SJSA1 (cell line): ENCODE measurements around the gene UBAC1. TPM values are rescaled to one million over a fixed set of nuclear protein-coding genes. Genes with fewer than 3 reads are reported as not detected.

ENCODE experiments used
- DNase-seq, 2 experiments: peaks; one replicate each; pipeline ENCODE4 v3.0.0-alpha.2; 2015 to 2020; ENCODE audit warnings: low spot score in 2 of 2, low read depth in 1 of 2
- H3K27ac ChIP-seq: fragments of 250-450 bp; sonication (Bioruptor Pico); 2 replicates; pipeline ENCODE4 v1.5.1; 2020; ENCODE audit warnings: mild to moderate bottlenecking, moderate library complexity
- H3K27me3 ChIP-seq: fragments of 250-450 bp; sonication (Bioruptor Pico); replicated peaks from 2 replicates; pipeline ENCODE4 v1.5.1; 2020; ENCODE audit warnings: mild to moderate bottlenecking, moderate library complexity
- H3K36me3 ChIP-seq: fragments of 250-450 bp; sonication (Bioruptor Pico); 2 replicates; pipeline ENCODE4 v1.5.1; 2020; ENCODE audit warnings: mild to moderate bottlenecking
- H3K4me1 ChIP-seq: fragments of 250-450 bp; sonication (Bioruptor Pico); replicated peaks from 2 replicates; pipeline ENCODE4 v1.6.1; 2021; ENCODE audit warnings: mild to moderate bottlenecking
- H3K4me3 ChIP-seq: fragments of 250-450 bp; sonication (Bioruptor Pico); 2 replicates; pipeline ENCODE4 v1.5.1; 2020; ENCODE audit warnings: mild to moderate bottlenecking
- H3K9me3 ChIP-seq: fragments of 250-450 bp; sonication (Bioruptor Pico); replicated peaks from 2 replicates; pipeline ENCODE4 v1.5.1; 2020; ENCODE audit warnings: mild to moderate bottlenecking
- total RNA-seq: library from RNA; depleted of rRNA; stranded (reverse); fragments of >200 nt; shearing (Covaris generic); gene quantifications from 2 replicates; pipeline ENCODE4 v1.2.3, GENCODE V29; 2014

UBAC1 gene
- total RNA-seq, 1 experiment from 2014 or later = 51.6 TPM

- Histone ChIP-seq H3K36me3 (no peaks in the 10 kb centered on the region), H3K4me3 (no peak overlapping the region), H3K27ac (no peak overlapping the region), H3K27me3 (no peaks in the 10 kb centered on the region), H3K9me3 (no peaks in the 10 kb centered on the region), H3K4me1 (0 out of 2 replicates have a peak, but pooled peaks cover 5% of the 10 kb centered on the region)
- DNase-seq = no peak
Observed at GRCh38 chr9:136001231-136001630, 40.1 kb upstream of the UBAC1 start.

DNA sequence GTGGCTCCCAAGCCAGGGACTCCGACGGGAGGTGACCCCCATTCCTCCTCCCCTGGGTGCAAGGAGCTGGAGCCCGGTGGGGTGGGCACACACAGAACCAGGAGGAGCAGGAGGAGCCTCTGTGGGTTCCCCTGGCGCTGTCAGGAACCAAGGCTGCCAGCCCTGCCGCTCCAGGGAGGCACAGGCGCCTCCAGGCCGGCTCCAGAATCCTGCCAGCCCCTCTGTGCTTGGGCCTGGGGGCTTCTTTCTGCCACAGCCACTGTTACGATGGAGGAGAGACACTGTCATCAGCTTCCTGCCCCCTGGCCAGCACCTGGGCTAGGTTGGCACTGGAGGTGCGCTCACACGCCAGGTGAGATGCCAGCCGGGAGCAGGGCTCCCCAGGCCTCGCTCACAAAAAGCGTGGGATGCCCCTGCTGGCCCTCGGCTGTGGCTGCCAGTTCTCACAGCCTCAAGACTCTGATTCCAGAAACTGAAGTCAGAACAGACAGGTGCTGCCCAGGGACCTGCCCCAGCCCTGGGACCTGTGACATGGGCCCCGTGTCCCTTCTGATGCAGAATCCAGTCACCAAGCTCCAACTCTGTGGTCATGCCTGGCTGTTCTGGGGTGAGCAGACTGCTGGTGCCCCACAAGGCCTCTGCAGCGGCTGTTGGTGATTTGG is 37.4 kb upstream of the UBAC1 start:
- Histone ChIP-seq H3K9me3 (no peaks in the 10 kb centered on the region), H3K36me3 (no peaks in the 10 kb centered on the region), H3K27ac (no peak overlapping the region), H3K4me1 (0 out of 2 replicates have a peak, but pooled peaks cover 2% of the 10 kb centered on the region), H3K4me3 (no peak overlapping the region), H3K27me3 (no peaks in the 10 kb centered on the region)
- DNase-seq = no peak

DNA sequence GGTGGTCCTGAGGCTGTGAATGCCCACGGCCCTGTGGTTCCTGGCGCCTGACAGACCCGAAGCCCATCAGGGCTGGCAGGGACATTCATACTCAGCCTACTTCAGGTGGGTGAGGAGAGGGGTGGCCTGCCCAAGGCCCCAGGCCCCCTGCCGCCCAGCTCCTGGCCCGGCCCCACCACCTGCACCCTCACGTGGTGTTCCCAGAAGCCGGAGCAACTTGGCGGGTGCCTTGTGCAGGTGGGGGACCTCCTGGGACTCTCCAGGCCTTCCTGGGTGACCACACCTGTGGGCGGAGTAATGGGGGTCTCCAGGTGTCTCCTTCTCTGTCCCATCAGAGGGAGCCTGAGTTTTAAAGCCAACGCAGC is 36.8 kb upstream of the UBAC1 start:
- no peaks in the 10 kb centered on the region for H3K9me3 ChIP-seq
- DNase-seq = no peak
- no peaks in the 10 kb centered on the region for H3K27me3 ChIP-seq
- no peak overlapping the region for H3K27ac ChIP-seq
- H3K36me3 ChIP-seq = no peaks in the 10 kb centered on the region
- H3K4me3 ChIP-seq = no peak overlapping the region
- H3K4me1 ChIP-seq = peaks cover 5% of the 10 kb centered on the region

- H3K4me1 ChIP-seq = peaks cover 12% of the 10 kb centered on the region
- no peaks in the 10 kb centered on the region for H3K9me3 ChIP-seq
- no peaks in the 10 kb centered on the region for H3K27me3 ChIP-seq
- DNase-seq = no peak
- H3K27ac ChIP-seq = no peak overlapping the region
- H3K36me3 ChIP-seq = no peaks in the 10 kb centered on the region
- no peak overlapping the region for H3K4me3 ChIP-seq
Observed at GRCh38 chr9:135997090-135998015, 36.2 kb upstream of the UBAC1 start.

- H3K9me3 ChIP-seq = no peaks in the 10 kb centered on the region
- DNase-seq = no peak
- H3K27ac ChIP-seq = no peak overlapping the region
- H3K4me1 ChIP-seq = peaks cover 15% of the 10 kb centered on the region
- H3K4me3 ChIP-seq = no peak overlapping the region
- H3K36me3 ChIP-seq = no peaks in the 10 kb centered on the region
- H3K27me3 ChIP-seq = no peaks in the 10 kb centered on the region
Observed at GRCh38 chr9:135995816-135996215, 34.6 kb upstream of the UBAC1 start.

GRCh38 chr9:135994501-135995192 is 33.5 kb upstream of the UBAC1 start:
- H3K27ac ChIP-seq = no peak overlapping the region
- H3K4me1 ChIP-seq = peaks cover 15% of the 10 kb centered on the region
- H3K4me3 ChIP-seq = no peak overlapping the region
- H3K9me3 ChIP-seq = no peaks in the 10 kb centered on the region
- no peak for DNase-seq
- no peaks in the 10 kb centered on the region for H3K36me3 ChIP-seq
- no peaks in the 10 kb centered on the region for H3K27me3 ChIP-seq

DNA sequence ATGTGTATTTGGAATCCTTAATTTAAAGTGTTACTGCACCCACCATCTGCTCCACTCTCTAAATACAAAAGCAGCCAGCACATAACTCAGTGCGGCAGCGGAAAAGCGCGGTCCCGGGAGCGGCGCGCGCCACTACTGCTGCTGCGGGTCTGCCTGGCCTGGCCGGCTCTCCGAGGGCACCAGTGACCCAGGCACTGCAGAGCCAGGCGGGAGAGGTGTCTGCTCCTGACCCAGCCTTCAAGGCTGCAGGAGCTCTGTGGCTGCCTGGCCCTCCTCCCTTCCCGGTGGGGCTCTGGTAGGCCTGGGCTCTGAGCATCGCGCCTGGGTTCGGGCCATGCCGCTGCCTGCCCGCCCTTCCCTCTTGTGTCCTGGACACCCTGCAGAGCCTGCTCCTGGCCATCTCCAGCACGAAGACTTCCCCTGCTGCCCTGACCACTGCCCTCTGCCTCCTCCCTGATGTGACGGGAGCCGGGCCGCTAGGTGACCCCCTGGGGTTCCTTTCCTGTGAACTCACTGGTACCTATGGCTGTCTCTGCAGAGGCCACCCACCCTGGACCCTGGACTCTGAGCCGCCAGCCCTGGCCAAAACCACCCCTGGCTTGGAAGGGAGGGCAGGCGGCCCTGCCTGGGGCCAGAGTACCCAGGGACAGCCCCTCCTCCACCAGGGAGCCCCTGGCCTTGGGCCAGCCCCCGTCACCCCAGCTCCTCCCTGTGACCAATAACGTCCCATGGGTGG is 32.8 kb upstream of the UBAC1 start:
- Histone ChIP-seq H3K9me3 (no peaks in the 10 kb centered on the region), H3K27me3 (no peaks in the 10 kb centered on the region), H3K4me3 (no peak overlapping the region), H3K4me1 (peaks cover 15% of the 10 kb centered on the region), H3K36me3 (no peaks in the 10 kb centered on the region), H3K27ac (no peak overlapping the region)
- no peak for DNase-seq

DNA sequence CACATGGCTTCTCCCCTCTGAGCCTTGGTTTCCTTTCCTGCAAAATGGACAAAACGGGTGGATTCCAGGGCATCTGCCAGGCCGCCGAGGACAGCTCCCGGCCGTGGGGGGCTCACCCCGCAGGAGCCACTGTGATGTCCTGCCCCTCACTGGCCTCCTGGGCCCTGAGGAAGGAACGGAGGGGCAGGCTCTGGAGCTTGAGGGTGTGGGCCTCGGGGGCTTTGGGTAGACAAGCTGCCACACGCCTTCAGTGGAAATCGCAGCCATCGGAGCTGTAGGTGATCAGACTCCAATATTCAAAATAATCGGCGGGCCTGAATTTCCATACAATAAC is 32.2 kb upstream of the UBAC1 start:
- no peaks in the 10 kb centered on the region for H3K36me3 ChIP-seq
- H3K9me3 ChIP-seq = no peaks in the 10 kb centered on the region
- no peak for DNase-seq
- no peak overlapping the region for H3K4me3 ChIP-seq
- H3K27me3 ChIP-seq = no peaks in the 10 kb centered on the region
- peak overlapping the region; percentile 71 for H3K27ac ChIP-seq
- peaks cover 15% of the 10 kb centered on the region for H3K4me1 ChIP-seq

DNA sequence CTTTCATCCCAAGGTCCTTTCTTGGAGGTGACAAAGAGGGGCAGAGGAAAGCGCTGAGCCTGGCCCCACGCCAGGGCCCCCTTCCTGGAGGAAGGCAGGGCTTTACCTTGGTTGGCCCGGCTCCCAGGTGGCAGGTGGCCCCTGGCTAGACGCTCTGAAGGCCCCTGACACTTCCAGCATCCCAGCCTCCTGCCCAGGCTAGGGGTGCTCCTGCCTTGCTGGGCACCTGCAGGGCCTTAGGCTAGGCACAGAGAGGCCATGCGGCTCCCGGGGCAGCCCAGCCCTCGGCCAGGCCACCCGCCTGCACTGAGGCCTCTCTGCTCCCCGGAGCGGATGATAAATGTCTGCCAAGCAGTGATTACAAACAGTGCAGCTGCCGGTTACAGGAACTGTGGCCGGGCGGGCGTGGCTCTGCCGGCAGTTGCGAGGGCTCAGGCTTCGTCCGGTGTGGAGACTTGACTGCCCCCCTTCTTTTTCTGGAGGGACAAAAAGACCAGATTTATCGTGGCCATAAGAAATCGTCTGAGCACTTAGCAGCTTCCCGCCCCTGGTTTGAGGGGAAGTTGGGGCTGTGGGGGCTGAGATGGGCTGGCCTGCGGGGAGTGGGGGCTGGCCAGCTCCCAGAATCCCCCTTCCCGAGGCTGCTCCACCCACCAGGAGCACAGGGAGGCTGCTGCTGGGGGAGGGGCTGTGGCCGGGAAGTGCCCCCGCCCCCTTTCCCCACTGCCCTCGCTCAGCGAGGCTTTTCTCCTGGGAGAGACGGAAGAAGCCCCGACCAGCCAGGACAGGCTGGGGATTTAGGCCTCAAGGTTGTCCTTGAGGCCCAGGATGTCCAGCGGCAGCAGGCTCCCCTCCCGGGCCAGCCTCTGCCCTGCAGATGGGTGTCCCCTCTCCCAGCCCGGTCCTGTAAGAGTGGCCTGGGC is 31.6 kb upstream of the UBAC1 start:
- no peaks in the 10 kb centered on the region for H3K27me3 ChIP-seq
- no peaks in the 10 kb centered on the region for H3K36me3 ChIP-seq
- H3K4me3 ChIP-seq = peak overlapping the region; percentile 22
- H3K9me3 ChIP-seq = no peaks in the 10 kb centered on the region
- H3K4me1 ChIP-seq = peaks cover 15% of the 10 kb centered on the region
- peak; percentile 79 to 81 for DNase-seq
- H3K27ac ChIP-seq = peak overlapping the region; percentile 71

DNA sequence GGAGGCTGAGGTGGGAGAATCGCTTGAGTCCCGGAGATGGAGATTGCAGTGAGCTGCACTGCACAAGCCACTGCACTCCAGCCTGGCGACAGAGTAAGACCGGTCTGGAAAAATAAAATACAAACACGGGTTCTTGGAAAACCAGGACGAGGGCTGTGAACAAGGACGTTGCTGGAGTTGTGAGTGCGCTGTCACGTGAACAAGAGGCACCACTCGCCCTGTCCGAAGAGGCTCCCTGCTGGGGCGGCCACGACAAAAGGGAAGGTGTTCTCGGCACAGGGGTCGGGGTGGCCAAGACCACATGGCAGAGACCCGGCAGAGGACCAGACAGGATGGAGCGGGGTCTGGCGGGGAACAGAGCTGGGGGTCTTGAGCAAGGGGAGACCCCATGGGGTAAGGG is 30.6 kb upstream of the UBAC1 start:
- H3K4me1 ChIP-seq = peaks cover 15% of the 10 kb centered on the region
- H3K4me3 ChIP-seq = no peak overlapping the region
- DNase-seq = no peak
- no peaks in the 10 kb centered on the region for H3K9me3 ChIP-seq
- H3K36me3 ChIP-seq = no peaks in the 10 kb centered on the region
- H3K27me3 ChIP-seq = no peaks in the 10 kb centered on the region
- no peak overlapping the region for H3K27ac ChIP-seq

- H3K27me3 ChIP-seq = no peaks in the 10 kb centered on the region
- no peak overlapping the region for H3K4me3 ChIP-seq
- H3K27ac ChIP-seq = no peak overlapping the region
- peak in 1 of 2 experiments; percentile 72 for DNase-seq
- H3K36me3 ChIP-seq = no peaks in the 10 kb centered on the region
- H3K9me3 ChIP-seq = no peaks in the 10 kb centered on the region
- H3K4me1 ChIP-seq = peaks cover 15% of the 10 kb centered on the region
Observed at GRCh38 chr9:135990468-135991429, 29.6 kb upstream of the UBAC1 start.
